Transverse colon (tissue), 4 donors: ENCODE results near the gene ZNF622. TPM values are rescaled to one million over a fixed set of nuclear protein-coding genes. Genes with fewer than 3 reads are reported as not detected.

ENCODE experiments used
- DNase-seq: peaks from one replicate; pipeline ENCODE4 v3.0.0-alpha.2; 2019
- H3K27ac ChIP-seq, 4 donors: fragments of 200-600 bp; sonication (generic); 2 replicates each; pipeline ENCODE4 v1.5.1; 2016 to 2018; ENCODE audit warnings: inconsistent platforms in 4 of 4
- H3K27me3 ChIP-seq: fragments of 200-600 bp; sonication (generic); 2 replicates; pipeline ENCODE4 v1.5.1; 2017; ENCODE audit warnings: inconsistent platforms
- H3K36me3 ChIP-seq, 4 donors: fragments of 200-600 bp; sonication (generic); 2 replicates each; pipeline ENCODE4 v1.5.1; 2017 to 2019; ENCODE audit warnings: inconsistent platforms in 4 of 4
- H3K4me1 ChIP-seq, 4 donors: fragments of 200-600 bp; sonication (generic); 2 replicates each; pipeline ENCODE4 v1.5.1; 2017 to 2020; ENCODE audit warnings: inconsistent platforms in 4 of 4
- H3K4me3 ChIP-seq, 4 donors: fragments of 200-600 bp; sonication (generic); 1 replicate in 1 of 4; 2 replicates in 3 of 4; pipeline versions ENCODE4 v1.5.1 to v1.6.1; 2017 to 2019; ENCODE audit warnings: inconsistent platforms in 4 of 4
- H3K9me3 ChIP-seq, 2 donors: fragments of 200-600 bp; sonication (generic); 2 replicates each; pipeline ENCODE4 v1.5.1; 2017 to 2019; ENCODE audit warnings: inconsistent platforms in 2 of 2
- EP300 ChIP-seq: sonication (generic); formaldehyde crosslinking; IDR thresholded peaks from one replicate; pipeline ENCODE4 v1.6.1; 2017; ENCODE audit warnings: antibody characterized with exemption, low read depth
- POLR2A ChIP-seq: fragments of 450-650 bp; IDR thresholded peaks from one replicate; pipeline ENCODE4 v1.6.1; 2016; ENCODE audit warnings: antibody characterized with exemption, mild to moderate bottlenecking, moderate library complexity
- POLR2AphosphoS5 ChIP-seq, 3 donors: sonication (generic); formaldehyde crosslinking; IDR thresholded peaks; one replicate each; pipeline ENCODE4 v1.6.1; 2016; ENCODE audit warnings: antibody characterized with exemption in 3 of 3
- WGBS, 2 donors: methylation state at CpG; one replicate each; pipeline ENCODE4 v1.1.5; 2018; ENCODE audit warnings: low coverage in 1 of 2; 5-methylcytosine and 5-hydroxymethylcytosine counted together
- in situ Hi-C, 4 donors: fragments of 200-750 bp; cut with MboI; loops; one replicate each; pipeline versions ENCODE4 v1.15.0 to v1.15.1; 2017; ENCODE audit warnings: low sequenced_read_pairs in 3 of 4, low pct_ligation_motif_present in 1 of 4, low pct_unique_long_range_greater_than_20kb in 1 of 4
- intact Hi-C: fragments of 100-400 bp; cut with DNase I; formaldehyde crosslinking; loops from one replicate; pipeline ENCODE4 v1.15.1; 2023; ENCODE audit warnings: low total_unique reads
- total RNA-seq, 4 donors: library from RNA; depleted of rRNA; stranded (reverse); fragments of >200 nt; gene quantifications; one replicate each; pipeline ENCODE4 v1.1.0, GENCODE V29; 2016
- TF ChIP-seq, protein P1 (sequence below), 5 experiments: fragments of 200-600 bp in 3 of 5; fragments of 450-650 bp in 2 of 5; sonication (generic) in 3 of 5; IDR thresholded peaks; 1 replicate in 2 of 5; 2 replicates in 3 of 5; pipeline ENCODE4 v1.5.1; 2016 to 2017; ENCODE audit warnings: antibody characterized with exemption in 5 of 5, inconsistent platforms in 3 of 5, mild to moderate bottlenecking in 2 of 5, moderate library complexity in 1 of 5

Gene ZNF622
- total RNA-seq, 4 donors from 2014 or later: 21.3 to 137 (median 48.2) TPM

DNA sequence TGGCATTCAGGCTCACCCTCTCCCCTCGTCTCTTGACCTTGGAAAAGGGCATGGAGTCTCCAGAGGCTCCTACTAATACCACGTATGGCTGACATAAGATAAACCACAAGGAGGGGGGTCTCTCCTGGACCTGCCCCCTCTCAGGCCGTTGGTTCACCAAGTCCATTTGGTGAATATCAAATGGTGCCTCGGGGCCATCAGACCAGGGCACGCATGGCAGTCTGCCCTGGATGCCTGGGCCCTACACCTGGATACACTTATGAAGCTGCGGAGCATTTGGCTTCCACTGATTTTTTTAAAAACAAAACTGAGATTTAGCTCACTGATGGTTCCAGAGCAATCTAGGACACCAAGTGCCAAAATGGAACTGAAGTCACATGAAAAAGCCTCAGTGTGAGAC lies 40.3 kb upstream of the ZNF622 start:
- no peak for DNase-seq
- no peak for TF ChIP-seq POLR2A
- TF ChIP-seq, protein P1, sequence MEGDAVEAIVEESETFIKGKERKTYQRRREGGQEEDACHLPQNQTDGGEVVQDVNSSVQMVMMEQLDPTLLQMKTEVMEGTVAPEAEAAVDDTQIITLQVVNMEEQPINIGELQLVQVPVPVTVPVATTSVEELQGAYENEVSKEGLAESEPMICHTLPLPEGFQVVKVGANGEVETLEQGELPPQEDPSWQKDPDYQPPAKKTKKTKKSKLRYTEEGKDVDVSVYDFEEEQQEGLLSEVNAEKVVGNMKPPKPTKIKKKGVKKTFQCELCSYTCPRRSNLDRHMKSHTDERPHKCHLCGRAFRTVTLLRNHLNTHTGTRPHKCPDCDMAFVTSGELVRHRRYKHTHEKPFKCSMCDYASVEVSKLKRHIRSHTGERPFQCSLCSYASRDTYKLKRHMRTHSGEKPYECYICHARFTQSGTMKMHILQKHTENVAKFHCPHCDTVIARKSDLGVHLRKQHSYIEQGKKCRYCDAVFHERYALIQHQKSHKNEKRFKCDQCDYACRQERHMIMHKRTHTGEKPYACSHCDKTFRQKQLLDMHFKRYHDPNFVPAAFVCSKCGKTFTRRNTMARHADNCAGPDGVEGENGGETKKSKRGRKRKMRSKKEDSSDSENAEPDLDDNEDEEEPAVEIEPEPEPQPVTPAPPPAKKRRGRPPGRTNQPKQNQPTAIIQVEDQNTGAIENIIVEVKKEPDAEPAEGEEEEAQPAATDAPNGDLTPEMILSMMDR (IDR thresholded peaks at IDR 0.05): no peak
- no peak for TF ChIP-seq POLR2AphosphoS5 (IDR thresholded peaks at IDR 0.05)
- TF ChIP-seq EP300: no peak
- Histone ChIP-seq H3K9me3 (no peaks in the 10 kb centered on the region), H3K27me3 (no peaks in the 10 kb centered on the region), H3K27ac (no peak overlapping the region), H3K4me3 (peak overlapping the region in 1 of 4 donors; percentile 49), H3K4me1 (peaks cover 0 to 23% (median 4%) of the 10 kb centered on the region in 4 donors), H3K36me3 (no peaks in the 10 kb centered on the region)
- intact Hi-C loops (no loop called here), in situ Hi-C loops (no loop called here)
- whole genome bisulfite sequencing, 2 donors: 91 to 100% methylated on average over 1 to 6 of the region's 6 CpGs

DNA sequence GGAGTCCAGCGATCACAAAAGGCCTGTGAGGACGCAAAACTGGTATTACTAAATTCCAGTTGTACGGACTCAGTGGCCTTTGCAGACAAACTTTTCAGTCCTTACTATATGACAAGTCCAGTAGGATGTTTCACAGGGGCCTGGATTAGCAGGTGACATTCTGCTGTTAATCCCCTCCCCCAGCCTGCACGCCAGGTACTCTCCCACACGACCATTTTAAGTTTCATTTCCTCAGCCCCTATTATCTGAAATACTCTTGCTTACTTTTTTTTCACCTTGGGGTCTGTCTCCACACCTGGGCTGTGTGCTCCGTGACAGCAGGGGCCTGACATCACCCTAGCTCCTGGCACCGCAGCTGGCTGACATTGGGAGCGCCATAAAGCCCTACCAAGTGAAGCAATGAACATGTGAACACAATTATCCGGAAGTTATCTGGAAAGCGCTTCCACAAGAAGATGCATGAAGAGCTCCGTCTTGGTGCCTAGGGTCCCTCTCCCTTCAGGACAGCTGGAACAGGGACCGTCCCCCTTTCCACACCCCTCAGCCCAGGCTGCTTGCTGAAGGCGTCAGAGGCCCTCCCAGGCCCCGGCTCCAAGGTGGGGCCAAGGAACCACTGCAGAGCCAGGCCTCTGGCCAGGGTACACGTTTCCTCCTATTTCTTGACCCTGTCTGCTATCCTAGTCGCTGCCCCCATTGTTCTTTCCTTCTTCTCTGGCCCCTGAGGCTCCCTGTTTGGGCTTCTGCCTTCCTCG lies 39.7 kb upstream of the ZNF622 start:
- TF ChIP-seq POLR2AphosphoS5 (IDR thresholded peaks at IDR 0.05) (no peak), POLR2A (no peak), EP300 (no peak)
- TF ChIP-seq, protein P1 (IDR thresholded peaks at IDR 0.05): no peak
- H3K27ac ChIP-seq: no peak overlapping the region
- H3K27me3 ChIP-seq: no peaks in the 10 kb centered on the region
- intact Hi-C loops (no loop called here), in situ Hi-C loops (no loop called here)
- no peak overlapping the region for H3K4me3 ChIP-seq
- peaks cover 0 to 23% (median 4%) of the 10 kb centered on the region in 4 donors for H3K4me1 ChIP-seq
- no peaks in the 10 kb centered on the region for H3K9me3 ChIP-seq
- no peaks in the 10 kb centered on the region for H3K36me3 ChIP-seq
- no peak for DNase-seq
- WGBS, 2 donors: 85 to 97% methylated on average over 10 to 17 of the region's 17 CpGs

DNA sequence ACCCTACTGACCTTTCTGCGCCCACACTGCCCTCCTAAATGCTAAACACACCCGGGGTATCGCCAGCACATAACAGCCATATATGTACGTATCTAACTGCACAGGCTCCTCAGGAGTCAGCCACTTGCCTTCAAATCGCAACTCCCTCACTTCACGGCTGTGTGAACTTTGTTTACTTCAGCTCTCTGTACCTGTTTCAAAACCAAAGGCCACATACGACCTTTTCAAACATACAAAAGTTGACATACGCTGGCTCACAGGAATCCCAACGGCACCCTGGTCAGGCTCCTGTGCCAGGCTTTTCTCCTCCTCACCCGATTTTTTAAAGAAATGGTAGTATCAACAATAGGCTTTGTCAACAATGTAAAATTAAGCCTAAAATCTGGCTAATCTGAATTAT lies 39.0 kb upstream of the ZNF622 start:
- Histone ChIP-seq H3K4me3 (no peak overlapping the region), H3K4me1 (peaks cover 0 to 19% (median under 1%) of the 10 kb centered on the region in 4 donors), H3K9me3 (no peaks in the 10 kb centered on the region), H3K36me3 (no peaks in the 10 kb centered on the region), H3K27ac (no peak overlapping the region), H3K27me3 (no peaks in the 10 kb centered on the region)
- in situ Hi-C loops: no loop called here
- intact Hi-C loops: no loop called here
- DNase-seq: no peak
- 87 to 92% methylated on average over 10 of the region's 10 CpGs for WGBS, 2 donors
- TF ChIP-seq POLR2AphosphoS5 (IDR thresholded peaks at IDR 0.05): no peak
- no peak for TF ChIP-seq POLR2A
- TF ChIP-seq, protein P1 (IDR thresholded peaks at IDR 0.05): no peak
- TF ChIP-seq EP300: no peak

DNA sequence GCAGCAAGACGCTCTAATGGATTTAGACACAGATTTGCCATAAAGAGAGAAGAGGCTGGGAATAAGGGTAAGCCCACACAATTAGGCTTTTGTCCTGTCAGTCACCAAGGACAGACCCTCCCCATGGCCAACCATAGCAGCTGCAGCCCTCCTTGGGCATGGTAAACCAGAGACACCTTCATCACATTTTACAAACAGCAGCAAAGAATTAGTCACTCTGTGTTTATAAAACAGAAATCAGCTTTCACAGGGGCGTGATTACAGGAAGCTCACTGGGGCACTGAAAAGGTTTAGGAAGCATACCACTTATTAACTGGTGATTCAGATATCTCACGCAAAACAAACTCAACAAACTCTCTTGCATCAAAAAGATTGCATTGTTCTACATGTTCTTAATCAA lies 37.3 kb upstream of the ZNF622 start:
- H3K4me3 ChIP-seq: no peak overlapping the region
- DNase-seq: no peak
- H3K27ac ChIP-seq: no peak overlapping the region
- no peaks in the 10 kb centered on the region for H3K9me3 ChIP-seq
- H3K4me1 ChIP-seq: peaks cover 0 to 6% (median 0%) of the 10 kb centered on the region in 4 donors
- no peaks in the 10 kb centered on the region for H3K36me3 ChIP-seq
- intact Hi-C loops: no loop called here
- no peak for TF ChIP-seq POLR2AphosphoS5 (IDR thresholded peaks at IDR 0.05)
- TF ChIP-seq, protein P1 (IDR thresholded peaks at IDR 0.05): no peak
- TF ChIP-seq EP300: no peak
- no peak for TF ChIP-seq POLR2A
- H3K27me3 ChIP-seq: no peaks in the 10 kb centered on the region
- 80% methylated on average over 2 to 3 of the region's 3 CpGs for WGBS, 2 donors
- in situ Hi-C loops: no loop called here
